Esophagus muscularis mucosa (tissue), 4 donors: Measurements from ENCODE around the gene CHRM4. TPM values are rescaled to one million over a fixed set of nuclear protein-coding genes. Genes with fewer than 3 reads are reported as not detected.

Experiments
- DNase-seq: peaks from one replicate; pipeline ENCODE4 v3.0.0-alpha.2; 2017; ENCODE audit errors: extremely low spot score
- H3K27ac ChIP-seq, 4 donors: fragments of 200-600 bp; sonication (generic); replicated peaks in 1 of 4; 1 replicate in 3 of 4; 2 replicates in 1 of 4; pipeline ENCODE4 v1.5.1; 2016 to 2019; ENCODE audit warnings: mild to moderate bottlenecking in 1 of 4
- H3K27me3 ChIP-seq, 4 donors: fragments of 200-600 bp; sonication (generic); one replicate each; pipeline versions ENCODE4 v1.5.1 to v1.6.0; 2016 to 2019
- H3K36me3 ChIP-seq, 4 donors: fragments of 200-600 bp; sonication (generic); one replicate each; pipeline ENCODE4 v1.5.1; 2016 to 2019
- H3K4me1 ChIP-seq, 4 donors: fragments of 200-600 bp; sonication (generic); one replicate each; pipeline ENCODE4 v1.5.1; 2016 to 2019
- H3K4me3 ChIP-seq, 4 donors: fragments of 200-600 bp; sonication (generic); 1 replicate in 2 of 4; 2 replicates in 2 of 4; pipeline ENCODE4 v1.5.1; 2016 to 2019; ENCODE audit warnings: mild to moderate bottlenecking in 4 of 4, moderate library complexity in 1 of 4
- H3K9me3 ChIP-seq, 4 donors: fragments of 200-600 bp; sonication (generic); 1 replicate in 3 of 4; 2 replicates in 1 of 4; pipeline ENCODE4 v1.5.1; 2016 to 2019
- CTCF ChIP-seq, 3 experiments: fragments of 200-600 bp in 2 of 3; fragments of 450-650 bp in 1 of 3; sonication (generic) in 2 of 3; IDR thresholded peaks; one replicate each; pipeline ENCODE4 v1.5.1; 2017 to 2019; ENCODE audit warnings: antibody characterized with exemption in 3 of 3, mild to moderate bottlenecking in 2 of 3, moderate library complexity in 1 of 3
- EP300 ChIP-seq: sonication (generic); formaldehyde crosslinking; IDR thresholded peaks from one replicate; pipeline ENCODE4 v1.6.1; 2017; ENCODE audit warnings: antibody characterized with exemption
- POLR2A ChIP-seq: fragments of 450-650 bp; IDR thresholded peaks from one replicate; pipeline ENCODE4 v1.6.1; 2017; ENCODE audit warnings: antibody characterized with exemption, moderate library complexity, mild to moderate bottlenecking, low read depth
- POLR2AphosphoS5 ChIP-seq, 2 donors: sonication (generic); formaldehyde crosslinking; IDR thresholded peaks; one replicate each; pipeline ENCODE4 v1.6.1; 2017; ENCODE audit warnings: antibody characterized with exemption in 2 of 2
- WGBS: methylation state at CpG from one replicate; pipeline ENCODE4 v1.1.5; 2018; 5-methylcytosine and 5-hydroxymethylcytosine counted together
- intact Hi-C: fragments of 100-400 bp; cut with DNase I; formaldehyde crosslinking; loops from one replicate; pipeline ENCODE4 v1.15.1; 2023
- total RNA-seq, 4 donors: library from RNA; depleted of rRNA; stranded (reverse); fragments of >200 nt; gene quantifications; one replicate each; pipeline versions ENCODE4 v1.1.0 to v1.2.1, GENCODE V29; 2016

Gene CHRM4
- total RNA-seq, 4 donors from 2014 or later = 0.34 to 1.5 (median 1.0) TPM

GRCh38 chr11:46378811-46379481 lies 12.6 kb downstream of the CHRM4 start:
- H3K27ac ChIP-seq = peak overlapping the region in 3 of 4 donors; percentile 74 to 80 (median 79)

GRCh38 chr11:46378296-46378695 lies 13.3 kb downstream of the CHRM4 start:
- H3K27ac ChIP-seq = no peak overlapping the region
- H3K9me3 ChIP-seq = no peaks in the 10 kb centered on the region
- peaks cover 0 to 28% (median 17%) of the 10 kb centered on the region in 4 donors for H3K27me3 ChIP-seq
- peak; percentile 83 for DNase-seq
- 71% methylated on average over 6 of the region's 10 CpGs for WGBS
- peaks cover 12 to 42% (median 34%) of the 10 kb centered on the region in 4 donors for H3K4me1 ChIP-seq
- TF ChIP-seq POLR2AphosphoS5 (IDR thresholded peaks at IDR 0.05) (no peak), POLR2A (no peak), CTCF (IDR thresholded peaks at IDR 0.05) (no peak), EP300 (no peak)
- H3K4me3 ChIP-seq = no peak overlapping the region
- H3K36me3 ChIP-seq = peaks cover 33 to 52% (median 50%) of the 10 kb centered on the region in 4 donors
- intact Hi-C loops = no loop called here

More at GRCh38 chr11:46378811-46379481, 12.6 kb downstream of the CHRM4 start:
- no peak overlapping the region for H3K4me3 ChIP-seq
- H3K36me3 ChIP-seq = peaks cover 31 to 46% (median 44%) of the 10 kb centered on the region in 4 donors
- H3K9me3 ChIP-seq = no peaks in the 10 kb centered on the region
- peak; percentile 89 for DNase-seq
- 68% methylated on average over 14 of the region's 20 CpGs for WGBS
- peaks cover 12 to 42% (median 35%) of the 10 kb centered on the region in 4 donors for H3K4me1 ChIP-seq
- no peak for TF ChIP-seq POLR2A
- no peak for TF ChIP-seq POLR2AphosphoS5 (IDR thresholded peaks at IDR 0.05)
- TF ChIP-seq EP300 = no peak
- no peak for TF ChIP-seq CTCF (IDR thresholded peaks at IDR 0.05)
- peaks cover 0 to 35% (median 18%) of the 10 kb centered on the region in 4 donors for H3K27me3 ChIP-seq
- intact Hi-C loops = no loop called here

GRCh38 chr11:46377831-46378230 lies 13.7 kb downstream of the CHRM4 start:
- 89% methylated on average over 5 of the region's 5 CpGs for WGBS
- no peak overlapping the region for H3K27ac ChIP-seq
- peaks cover 0 to 24% (median 15%) of the 10 kb centered on the region in 4 donors for H3K27me3 ChIP-seq
- no peaks in the 10 kb centered on the region for H3K9me3 ChIP-seq
- no peak for DNase-seq
- TF ChIP-seq POLR2A (no peak), POLR2AphosphoS5 (IDR thresholded peaks at IDR 0.05) (no peak), CTCF (IDR thresholded peaks at IDR 0.05) (no peak), EP300 (no peak)
- no peak overlapping the region for H3K4me3 ChIP-seq
- H3K4me1 ChIP-seq = peaks cover 12 to 41% (median 32%) of the 10 kb centered on the region in 4 donors
- intact Hi-C loops = no loop called here
- H3K36me3 ChIP-seq = peaks cover 33 to 57% (median 54%) of the 10 kb centered on the region in 4 donors

GRCh38 chr11:46377290-46377689 lies 14.3 kb downstream of the CHRM4 start:
- TF ChIP-seq CTCF (IDR thresholded peaks at IDR 0.05) (no peak), POLR2AphosphoS5 (IDR thresholded peaks at IDR 0.05) (no peak), POLR2A (no peak), EP300 (no peak)
- intact Hi-C loops = no loop called here
- H3K4me3 ChIP-seq = no peak overlapping the region
- no peak overlapping the region for H3K27ac ChIP-seq
- H3K9me3 ChIP-seq = no peaks in the 10 kb centered on the region
- DNase-seq = no peak
- 96% methylated on average over 11 of the region's 11 CpGs for whole genome bisulfite sequencing
- H3K36me3 ChIP-seq = peaks cover 33 to 62% (median 60%) of the 10 kb centered on the region in 4 donors
- peaks cover 10 to 35% (median 27%) of the 10 kb centered on the region in 4 donors for H3K4me1 ChIP-seq
- peaks cover 0 to 18% (median 11%) of the 10 kb centered on the region in 4 donors for H3K27me3 ChIP-seq
